ENCODE measurements around the gene ANO10. TPM values are rescaled to one million over a fixed set of nuclear protein-coding genes. Genes with fewer than 3 reads are reported as not detected.
"Not testable (repeated sequence)": the region's sequence is repeated elsewhere in the genome, so short reads cannot be mapped to it uniquely, and the experiment has no call there.

Gene ANO10
- total and polyA plus RNA-seq, 2 donors (not counting 3 experiments of a cell fraction or from before 2014, with no cell fraction given): 28.4 to 45.8 TPM

DNA sequence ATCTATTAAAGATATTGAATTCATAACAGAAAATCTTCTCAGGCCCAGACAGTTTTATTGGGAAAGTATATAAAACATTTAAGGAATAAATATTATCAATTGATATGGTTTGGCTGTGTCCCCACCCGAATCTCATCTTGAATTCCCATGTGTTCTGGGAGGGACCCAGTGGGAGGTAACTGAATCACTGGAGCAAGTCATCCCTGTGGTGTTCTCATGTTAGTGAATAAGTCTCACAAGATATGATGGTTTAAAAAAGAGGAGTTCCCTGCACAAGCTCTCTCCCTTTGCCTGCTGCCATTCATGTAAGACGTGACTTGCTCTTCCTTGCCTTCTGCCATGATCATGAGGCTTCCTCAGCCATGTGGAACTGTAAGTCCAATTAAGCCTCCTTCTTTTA lies 160.5 kb downstream of the ANO10 start:
- no peak overlapping the region for H2AFZ ChIP-seq (ENCODE audit: low read depth, low read length)
- POLR2A ChIA-PET: no interaction called here
- H3K27me3 ChIP-seq (ENCODE audit: control insufficient read depth in 2 of 2, insufficient read depth in 2 of 2, low read length in 2 of 2): no peaks in the 10 kb centered on the region
- dilution Hi-C loops (cut with MboI; ENCODE audit: extremely low pct_ligation_motif_present, low sequenced_read_pairs): no loop called here
- no peak overlapping the region for H3K27ac ChIP-seq (ENCODE audit: insufficient read depth, low read depth, low read length)
- no peak for TF ChIP-seq JUN (IDR thresholded peaks at IDR 0.05; ENCODE audit: borderline replicate concordance, insufficient read depth, insufficient read length, low read depth)
- TF ChIP-seq POLR2AphosphoS5 (IDR thresholded peaks at IDR 0.05; ENCODE audit: insufficient read depth, low read depth, low read length): no peak
- no peak for TF ChIP-seq FOS (IDR thresholded peaks at IDR 0.05; ENCODE audit: borderline replicate concordance, insufficient read depth, low read length)
- TF ChIP-seq GATA2 (IDR thresholded peaks at IDR 0.05; ENCODE audit: insufficient read depth, insufficient read length, low read depth, low read length): no peak
- TF ChIP-seq, protein P1, sequence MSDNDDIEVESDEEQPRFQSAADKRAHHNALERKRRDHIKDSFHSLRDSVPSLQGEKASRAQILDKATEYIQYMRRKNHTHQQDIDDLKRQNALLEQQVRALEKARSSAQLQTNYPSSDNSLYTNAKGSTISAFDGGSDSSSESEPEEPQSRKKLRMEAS (IDR thresholded peaks at IDR 0.05; ENCODE audit: insufficient read depth, insufficient read length): no peak
- no peak for TF ChIP-seq EZH2 (IDR thresholded peaks at IDR 0.05; ENCODE audit: borderline replicate concordance, low read depth, low read length, severe bottlenecking)
- TF ChIP-seq, protein P2, sequence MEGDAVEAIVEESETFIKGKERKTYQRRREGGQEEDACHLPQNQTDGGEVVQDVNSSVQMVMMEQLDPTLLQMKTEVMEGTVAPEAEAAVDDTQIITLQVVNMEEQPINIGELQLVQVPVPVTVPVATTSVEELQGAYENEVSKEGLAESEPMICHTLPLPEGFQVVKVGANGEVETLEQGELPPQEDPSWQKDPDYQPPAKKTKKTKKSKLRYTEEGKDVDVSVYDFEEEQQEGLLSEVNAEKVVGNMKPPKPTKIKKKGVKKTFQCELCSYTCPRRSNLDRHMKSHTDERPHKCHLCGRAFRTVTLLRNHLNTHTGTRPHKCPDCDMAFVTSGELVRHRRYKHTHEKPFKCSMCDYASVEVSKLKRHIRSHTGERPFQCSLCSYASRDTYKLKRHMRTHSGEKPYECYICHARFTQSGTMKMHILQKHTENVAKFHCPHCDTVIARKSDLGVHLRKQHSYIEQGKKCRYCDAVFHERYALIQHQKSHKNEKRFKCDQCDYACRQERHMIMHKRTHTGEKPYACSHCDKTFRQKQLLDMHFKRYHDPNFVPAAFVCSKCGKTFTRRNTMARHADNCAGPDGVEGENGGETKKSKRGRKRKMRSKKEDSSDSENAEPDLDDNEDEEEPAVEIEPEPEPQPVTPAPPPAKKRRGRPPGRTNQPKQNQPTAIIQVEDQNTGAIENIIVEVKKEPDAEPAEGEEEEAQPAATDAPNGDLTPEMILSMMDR (IDR thresholded peaks at IDR 0.05; ENCODE audit: extremely low read depth in 1 of 2, insufficient read depth in 1 of 2, low read depth in 1 of 2, low read length in 2 of 2): no peak
- no peak for TF ChIP-seq MYC (IDR thresholded peaks at IDR 0.05; ENCODE audit: low read depth, low read length)
- no peak for TF ChIP-seq POLR2A (IDR thresholded peaks at IDR 0.05; ENCODE audit: low read depth, low read length)
- no peaks in the 10 kb centered on the region for H3K9me1 ChIP-seq (replicated peaks; ENCODE audit: control insufficient read depth, extremely low read depth, insufficient read depth, low read length)
- H3K4me1 ChIP-seq (ENCODE audit: control insufficient read depth, extremely low read depth, insufficient read depth, low read length): peaks cover 11% of the 10 kb centered on the region
- H3K9ac ChIP-seq (replicated peaks; ENCODE audit: extremely low read depth, insufficient read depth, low read length): no peak overlapping the region
- H3K36me3 ChIP-seq (ENCODE audit: control insufficient read depth in 2 of 2, extremely low read depth in 1 of 2, insufficient read depth in 2 of 2, low read length in 2 of 2): no peaks in the 10 kb centered on the region
- intact Hi-C loops (cut with micrococcal nuclease): no loop called here
- BruUV-seq (replicated peaks): no TSS peak
- H3K9me3 ChIP-seq (replicated peaks; ENCODE audit: control insufficient read depth, insufficient read depth, low read length): no peaks in the 10 kb centered on the region
- CTCF ChIA-PET: interaction anchor here (1.4 kb wide), 1 partner anchor 13 kb away, joined by 4 read pairs; no protein-coding TSS in a partner anchor
- H4K20me1 ChIP-seq (replicated peaks; ENCODE audit: control insufficient read depth, extremely low read depth, insufficient read depth, low read length): no peaks in the 10 kb centered on the region
- DNase-seq (ENCODE audit: low read depth, low spot score) (no peak), FAIRE-seq (no peak)
- no peaks in the 10 kb centered on the region for H3K79me2 ChIP-seq (ENCODE audit: control insufficient read depth, insufficient read depth, low read length)
- H3K4me3 ChIP-seq (replicated peaks in 1 of 3; ENCODE audit: insufficient read depth in 1 of 3, low read depth in 1 of 3, low read length in 3 of 3): no peak overlapping the region
- no peak overlapping the region for H3K4me2 ChIP-seq (ENCODE audit: insufficient read depth, low read length)

DNA sequence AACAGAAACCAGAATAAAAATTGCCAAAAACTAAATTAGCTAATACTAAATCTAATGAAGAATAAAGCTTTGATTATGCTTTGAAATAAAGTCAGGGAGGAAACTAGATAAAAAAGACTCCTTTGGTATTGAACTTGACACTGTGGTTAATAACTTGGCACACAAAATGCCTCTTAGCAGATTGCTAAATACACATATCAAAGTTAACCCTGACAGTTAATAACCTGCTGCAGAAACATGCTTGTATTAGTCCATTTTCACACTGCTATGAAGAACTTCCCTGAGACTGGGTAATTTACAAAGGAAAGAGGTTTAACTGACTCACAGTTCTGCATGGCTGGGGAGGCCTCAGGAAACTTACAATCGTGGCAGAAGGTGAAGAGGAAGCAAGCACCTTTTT lies 164.8 kb downstream of the ANO10 start:
- H2AFZ ChIP-seq (ENCODE audit: low read depth, low read length); POLR2A ChIA-PET; H3K27me3 ChIP-seq (ENCODE audit: control insufficient read depth in 2 of 2, insufficient read depth in 2 of 2, low read length in 2 of 2); BruUV-seq (replicated peaks); H4K20me1 ChIP-seq (replicated peaks; ENCODE audit: control insufficient read depth, extremely low read depth, insufficient read depth, low read length); dilution Hi-C loops (cut with MboI; ENCODE audit: extremely low pct_ligation_motif_present, low sequenced_read_pairs); intact Hi-C loops (cut with micrococcal nuclease); H3K79me2 ChIP-seq (ENCODE audit: control insufficient read depth, insufficient read depth, low read length); H3K4me3 ChIP-seq (replicated peaks in 1 of 3; ENCODE audit: insufficient read depth in 1 of 3, low read depth in 1 of 3, low read length in 3 of 3); H3K9me3 ChIP-seq (replicated peaks; ENCODE audit: control insufficient read depth, insufficient read depth, low read length); H3K4me1 ChIP-seq (ENCODE audit: control insufficient read depth, extremely low read depth, insufficient read depth, low read length); DNase-seq (ENCODE audit: low read depth, low spot score); H3K9ac ChIP-seq (replicated peaks; ENCODE audit: extremely low read depth, insufficient read depth, low read length); H3K27ac ChIP-seq (ENCODE audit: insufficient read depth, low read depth, low read length); H3K4me2 ChIP-seq (ENCODE audit: insufficient read depth, low read length); H3K9me1 ChIP-seq (replicated peaks; ENCODE audit: control insufficient read depth, extremely low read depth, insufficient read depth, low read length); FAIRE-seq; H3K36me3 ChIP-seq (ENCODE audit: control insufficient read depth in 2 of 2, extremely low read depth in 1 of 2, insufficient read depth in 2 of 2, low read length in 2 of 2): not testable (repeated sequence)
- CTCF ChIA-PET: interaction anchor here (1.9 to 2.6 kb wide), 3 partner anchors 11 to 13 kb away, joined by 4 to 14 read pairs (median 6); no protein-coding TSS in a partner anchor
